HepG2 (cell line): ENCODE results near the gene NSL1. TPM values are rescaled to one million over a fixed set of nuclear protein-coding genes. Genes with fewer than 3 reads are reported as not detected.

Source experiments
- ATF6 ChIP-seq: sonication (generic); formaldehyde crosslinking; conservative IDR thresholded peaks from 2 replicates; pipeline ENCODE4 v1.4.0; 2020; ENCODE audit warnings: missing genetic modification reagents
- DBP ChIP-seq: sonication (generic); formaldehyde crosslinking; IDR thresholded peaks from 2 replicates; pipeline ENCODE4 v1.4.0; 2020; ENCODE audit warnings: missing genetic modification reagents; ENCODE audit errors: not compliant biosample characterization
- EHMT2 ChIP-seq: fragments of 200-600 bp; sonication (generic); IDR thresholded peaks from 2 replicates; pipeline ENCODE4 v1.7.0; 2017; ENCODE audit warnings: antibody characterized with exemption, low read depth, low read length, borderline replicate concordance
- FOSL2 ChIP-seq: sonication (generic); formaldehyde crosslinking; IDR thresholded peaks from 2 replicates; pipeline ENCODE4 v1.4.0; 2020; ENCODE audit warnings: missing genetic modification reagents
- GTF2F1 ChIP-seq: fragments of 150-350 bp; IDR thresholded peaks from 2 replicates; pipeline ENCODE4 v1.6.1; 2014; ENCODE audit warnings: low read length
- HDAC6 ChIP-seq: fragments of 200-600 bp; sonication (generic); IDR thresholded peaks from 2 replicates; pipeline ENCODE4 v1.7.0; 2017; ENCODE audit warnings: mild to moderate bottlenecking, antibody characterized with exemption, low read length, low read depth
- KDM2A ChIP-seq: sonication (generic); formaldehyde crosslinking; IDR thresholded peaks from 2 replicates; pipeline ENCODE4 v1.4.0; 2020; ENCODE audit warnings: low read depth, missing genetic modification reagents, borderline replicate concordance
- KMT2A ChIP-seq: sonication (generic); formaldehyde crosslinking; IDR thresholded peaks from 2 replicates; pipeline ENCODE4 v1.4.0; 2020; ENCODE audit warnings: missing genetic modification reagents
- MBNL3 ChIP-seq: fragments of 250-450 bp; sonication (Bioruptor Pico); conservative IDR thresholded peaks from 2 replicates; pipeline ENCODE4 v1.8.0; 2022; ENCODE audit warnings: mild to moderate bottlenecking, inconsistent platforms
- PRDM15 ChIP-seq: sonication (generic); formaldehyde crosslinking; IDR thresholded peaks from 2 replicates; pipeline ENCODE4 v1.4.0; 2020; ENCODE audit warnings: missing genetic modification reagents
- SNAI1 ChIP-seq: sonication (generic); formaldehyde crosslinking; IDR thresholded peaks from 2 replicates; pipeline ENCODE4 v1.5.0; 2020; ENCODE audit warnings: mild to moderate bottlenecking, missing genetic modification reagents, borderline replicate concordance
- TRAFD1 ChIP-seq: sonication (generic); formaldehyde crosslinking; IDR thresholded peaks from 2 replicates; pipeline ENCODE4 v1.5.1; 2020; ENCODE audit warnings: missing genetic modification reagents, mild to moderate bottlenecking, borderline replicate concordance
- ZBTB20 ChIP-seq: sonication (generic); formaldehyde crosslinking; IDR thresholded peaks from 2 replicates; pipeline ENCODE4 v1.8.1; 2023; ENCODE audit warnings: missing genetic modification reagents, low read depth, mild to moderate bottlenecking, borderline replicate concordance
- ZNF281 ChIP-seq: sonication (generic); formaldehyde crosslinking; IDR thresholded peaks from 2 replicates; pipeline ENCODE4 v1.4.0; 2020; ENCODE audit warnings: missing genetic modification reagents, borderline replicate concordance
- ZNF446 ChIP-seq: sonication (generic); formaldehyde crosslinking; IDR thresholded peaks from 2 replicates; pipeline ENCODE4 v1.5.0; 2020; ENCODE audit warnings: mild to moderate bottlenecking, missing genetic modification reagents
- ZNF570 ChIP-seq: sonication (generic); formaldehyde crosslinking; IDR thresholded peaks from 2 replicates; pipeline ENCODE4 v1.4.0; 2020; ENCODE audit warnings: mild to moderate bottlenecking, missing genetic modification reagents, borderline replicate concordance
- ZNF780A ChIP-seq: sonication (generic); formaldehyde crosslinking; IDR thresholded peaks from 2 replicates; pipeline ENCODE4 v1.8.0; 2022; ENCODE audit warnings: mild to moderate bottlenecking, missing genetic modification reagents, moderate library complexity
- polyA plus RNA-seq, 8 experiments: library from polyadenylated mRNA; depleted of rRNA in 3 of 8; stranded (reverse) in 7 of 8; unstranded in 1 of 8; fragments of >200 nt; fragmentation: Illumina TruSeq in 4 of 8; extraction: Trizol in 4 of 8; gene quantifications; 2 replicates each; pipeline versions ENCODE4 v1.2.1 to v1.2.3, GENCODE V29; 2011 to 2016; ENCODE audit warnings: low read depth in 4 of 8, missing spikeins in 1 of 8, mixed read lengths in 1 of 8; ENCODE audit not compliant: insufficient read depth in 1 of 8
- total RNA-seq, 5 experiments: library from RNA; depleted of rRNA; stranded (reverse); fragments of >200 nt; fragmentation: Illumina TruSeq; extraction: Trizol; gene quantifications; 2 replicates each; pipeline ENCODE4 v1.2.3, GENCODE V29; 2016; ENCODE audit warnings: low read depth in 1 of 5

NSL1 gene
- total and polyA plus RNA-seq, 2 of the 13 experiments (the other 11 are each of a cell fraction or from before 2014, with no cell fraction given) = 34.5 to 77.4 TPM

GRCh38 chr1:212791676-212792395 is at the start of gene NSL1, which contains the start of gene TATDN3 (continued):
- TF ChIP-seq PRDM15 (CRISPR knock-in tag) = peak; percentile 57; the same call in 1 of the 2 replicates
- TF ChIP-seq KMT2A (CRISPR knock-in tag) = peak; percentile 99
- TF ChIP-seq SNAI1 (CRISPR knock-in tag) = no peak
- peak; percentile 92; the same call in 1 of the 2 replicates for TF ChIP-seq TRAFD1 (CRISPR knock-in tag)
- no peak for TF ChIP-seq HDAC6
- TF ChIP-seq ZNF780A (CRISPR knock-in tag) = no peak; the same call in 1 of the 2 replicates
- no peak for TF ChIP-seq ZNF570 (CRISPR knock-in tag)
- peak; percentile 78 for TF ChIP-seq GTF2F1
- peak; percentile 98 for TF ChIP-seq KDM2A
- TF ChIP-seq FOSL2 (CRISPR knock-in tag) = peak; percentile 78
- TF ChIP-seq EHMT2 = peak; percentile 59; the same call in 1 of the 2 replicates
- no peak for TF ChIP-seq DBP (CRISPR knock-in tag)
- peak; percentile 5; the same call in 1 of the 2 replicates for TF ChIP-seq ZNF281 (CRISPR knock-in tag)
- TF ChIP-seq ZBTB20 (CRISPR knock-in tag) = peak; percentile 65; the same call in 1 of the 2 replicates
- peak; percentile 97 for TF ChIP-seq ATF6 (CRISPR knock-in tag)
- TF ChIP-seq ZNF446 (CRISPR knock-in tag) = peak; percentile 90; the same call in 1 of the 2 replicates
- no peak for TF ChIP-seq MBNL3 (CRISPR knock-in tag)
